HepG2 (cell line): ENCODE data around the gene NPHP1. TPM values are rescaled to one million over a fixed set of nuclear protein-coding genes. Genes with fewer than 3 reads are reported as not detected.

Source experiments
- AFF4 ChIP-seq: sonication (generic); formaldehyde crosslinking; IDR thresholded peaks from 2 replicates; pipeline ENCODE4 v1.4.0; 2020; ENCODE audit warnings: missing genetic modification reagents
- MXI1 ChIP-seq: IDR thresholded peaks from 3 replicates; pipeline ENCODE4 v1.6.1; 2012; ENCODE audit warnings: low read depth, low read length, inconsistent platforms, borderline replicate concordance
- SETDB1 ChIP-seq: sonication (generic); formaldehyde crosslinking; IDR thresholded peaks from 2 replicates; pipeline ENCODE4 v1.5.1; 2020; ENCODE audit warnings: missing genetic modification reagents, mild to moderate bottlenecking, borderline replicate concordance
- ZBTB20 ChIP-seq: sonication (generic); formaldehyde crosslinking; IDR thresholded peaks from 2 replicates; pipeline ENCODE4 v1.8.1; 2023; ENCODE audit warnings: missing genetic modification reagents, low read depth, mild to moderate bottlenecking, borderline replicate concordance
- ZBTB40 ChIP-seq, 2 experiments: fragments of 450-650 bp in 1 of 2; sonication (generic) in 1 of 2; formaldehyde crosslinking in 1 of 2; IDR thresholded peaks; 2 replicates each; pipeline versions ENCODE4 v1.6.1 to v1.8.0; 2016 to 2022; ENCODE audit warnings: antibody characterized with exemption in 1 of 2, mild to moderate bottlenecking in 1 of 2, missing genetic modification reagents in 1 of 2
- ZBTB46 ChIP-seq: sonication (generic); formaldehyde crosslinking; IDR thresholded peaks from 2 replicates; pipeline ENCODE4 v1.4.0; 2020; ENCODE audit warnings: mild to moderate bottlenecking, missing genetic modification reagents, borderline replicate concordance
- ZNF615 ChIP-seq: sonication (generic); formaldehyde crosslinking; IDR thresholded peaks from 2 replicates; pipeline ENCODE4 v1.5.0; 2020; ENCODE audit warnings: mild to moderate bottlenecking, missing genetic modification reagents, borderline replicate concordance
- ZNF678 ChIP-seq: sonication (generic); formaldehyde crosslinking; IDR thresholded peaks from 2 replicates; pipeline ENCODE4 v1.4.0; 2020; ENCODE audit warnings: mild to moderate bottlenecking, missing genetic modification reagents
- polyA plus RNA-seq, 8 experiments: library from polyadenylated mRNA; depleted of rRNA in 3 of 8; stranded (reverse) in 7 of 8; unstranded in 1 of 8; fragments of >200 nt; fragmentation: Illumina TruSeq in 4 of 8; extraction: Trizol in 4 of 8; gene quantifications; 2 replicates each; pipeline versions ENCODE4 v1.2.1 to v1.2.3, GENCODE V29; 2011 to 2016; ENCODE audit warnings: low read depth in 4 of 8, missing spikeins in 1 of 8, mixed read lengths in 1 of 8; ENCODE audit not compliant: insufficient read depth in 1 of 8
- total RNA-seq, 5 experiments: library from RNA; depleted of rRNA; stranded (reverse); fragments of >200 nt; fragmentation: Illumina TruSeq; extraction: Trizol; gene quantifications; 2 replicates each; pipeline ENCODE4 v1.2.3, GENCODE V29; 2016; ENCODE audit warnings: low read depth in 1 of 5

Gene NPHP1
- total and polyA plus RNA-seq, 2 of the 13 experiments (the other 11 are each of a cell fraction or from before 2014, with no cell fraction given): 2.7 to 4.8 TPM

GRCh38 chr2:110205660-110206455 is 1.0 kb upstream of the NPHP1 start (continued):
- TF ChIP-seq ZBTB46 (CRISPR knock-in tag) (no peak), ZNF615 (CRISPR knock-in tag) (no peak), AFF4 (CRISPR knock-in tag) (no peak), MXI1 (no peak), SETDB1 (CRISPR knock-in tag) (no peak), ZBTB20 (no peak), ZBTB40 (IDR thresholded peaks at IDR 0.05) (no peak), ZBTB40 (CRISPR knock-in tag; IDR thresholded peaks at IDR 0.05) (no peak), ZNF678 (no peak)
- TF ChIP-seq, all 625 proteins: peak for 0
